HepG2 (cell line): ENCODE results near the gene TMEM143. TPM values are rescaled to one million over a fixed set of nuclear protein-coding genes. Genes with fewer than 3 reads are reported as not detected.

ENCODE experiments used
- CBX1 ChIP-seq: IDR thresholded peaks from one replicate; pipeline ENCODE4 v1.6.1; 2016; ENCODE audit warnings: antibody characterized with exemption, low read depth
- CHCHD3 ChIP-seq: sonication (generic); formaldehyde crosslinking; IDR thresholded peaks from 2 replicates; pipeline ENCODE4 v1.8.0; 2022; ENCODE audit warnings: mild to moderate bottlenecking, missing genetic modification reagents, moderate library complexity
- ESRRA ChIP-seq: sonication (generic); formaldehyde crosslinking; IDR thresholded peaks from 2 replicates; pipeline ENCODE4 v1.5.1; 2020; ENCODE audit warnings: mild to moderate bottlenecking, low read depth, missing genetic modification reagents
- GMEB2 ChIP-seq: IDR thresholded peaks from 2 replicates; pipeline ENCODE4 v1.6.1; 2016; ENCODE audit warnings: missing biosample characterization, missing genetic modification reagents, low read depth
- HNRNPH1 ChIP-seq: fragments of 200-400 bp; formaldehyde crosslinking; optimal IDR thresholded peaks from 2 replicates; pipeline ENCODE3; 2017; ENCODE audit warnings: mild to moderate bottlenecking, low read depth, low read length
- HNRNPK ChIP-seq: fragments of 200-400 bp; formaldehyde crosslinking; IDR thresholded peaks from 2 replicates; pipeline ENCODE4 v1.6.1; 2018; ENCODE audit warnings: low read length, low read depth, moderate library complexity, mild to moderate bottlenecking; ENCODE audit not compliant: poor library complexity, severe bottlenecking
- ISL2 ChIP-seq: sonication (generic); formaldehyde crosslinking; IDR thresholded peaks from 2 replicates; pipeline ENCODE4 v1.5.0; 2020; ENCODE audit warnings: missing genetic modification reagents
- ISX ChIP-seq: sonication (generic); formaldehyde crosslinking; conservative IDR thresholded peaks from 2 replicates; pipeline ENCODE4 v1.5.0; 2020; ENCODE audit warnings: missing genetic modification reagents
- KLF11 ChIP-seq: IDR thresholded peaks from 2 replicates; pipeline ENCODE4 v1.6.1; 2016; ENCODE audit warnings: missing compliant biosample characterization
- MAFG ChIP-seq: sonication (generic); formaldehyde crosslinking; IDR thresholded peaks from 2 replicates; pipeline ENCODE4 v1.5.1; 2020; ENCODE audit warnings: mild to moderate bottlenecking, missing genetic modification reagents
- MIXL1 ChIP-seq: IDR thresholded peaks from 2 replicates; pipeline ENCODE4 v1.6.1; 2016
- NFE2L1 ChIP-seq: sonication (generic); formaldehyde crosslinking; IDR thresholded peaks from 2 replicates; pipeline ENCODE4 v1.4.0; 2020; ENCODE audit warnings: missing genetic modification reagents, mild to moderate bottlenecking, borderline replicate concordance
- NR0B2 ChIP-seq: sonication (generic); formaldehyde crosslinking; IDR thresholded peaks from 2 replicates; pipeline ENCODE4 v1.4.0; 2020; ENCODE audit warnings: mild to moderate bottlenecking, missing genetic modification reagents
- POGZ ChIP-seq: sonication (generic); formaldehyde crosslinking; IDR thresholded peaks from 2 replicates; pipeline ENCODE4 v1.4.0; 2020; ENCODE audit warnings: mild to moderate bottlenecking, missing genetic modification reagents
- RARA ChIP-seq: IDR thresholded peaks from 2 replicates; pipeline ENCODE4 v1.6.1; 2016; ENCODE audit warnings: missing genetic modification reagents, missing compliant biosample characterization
- RARG ChIP-seq: sonication (generic); formaldehyde crosslinking; IDR thresholded peaks from 2 replicates; pipeline ENCODE4 v1.4.0; 2020; ENCODE audit warnings: low read depth, mild to moderate bottlenecking, missing genetic modification reagents
- SRSF4 ChIP-seq: fragments of 200-400 bp; formaldehyde crosslinking; IDR thresholded peaks from one replicate; pipeline ENCODE4 v1.6.1; 2018; ENCODE audit warnings: mild to moderate bottlenecking, low read depth, low read length, moderate library complexity; ENCODE audit not compliant: poor library complexity, severe bottlenecking
- TGIF2 ChIP-seq: IDR thresholded peaks from 2 replicates; pipeline ENCODE4 v1.6.1; 2016; ENCODE audit warnings: control low read depth, missing compliant biosample characterization
- TOE1 ChIP-seq: sonication (generic); formaldehyde crosslinking; IDR thresholded peaks from 2 replicates; pipeline ENCODE4 v1.4.0; 2020; ENCODE audit warnings: mild to moderate bottlenecking, missing genetic modification reagents
- ZC3H4 ChIP-seq: sonication (generic); formaldehyde crosslinking; IDR thresholded peaks from 2 replicates; pipeline ENCODE4 v1.4.0; 2020; ENCODE audit warnings: missing genetic modification reagents, borderline replicate concordance
- ZEB1 ChIP-seq: IDR thresholded peaks from 2 replicates; pipeline ENCODE4 v1.6.1; 2012; ENCODE audit warnings: mild to moderate bottlenecking, low read depth, inconsistent platforms; ENCODE audit not compliant: insufficient replicate concordance
- ZMAT3 ChIP-seq: sonication (generic); formaldehyde crosslinking; conservative IDR thresholded peaks from 2 replicates; pipeline ENCODE4 v1.7.0; 2021; ENCODE audit warnings: missing genetic modification reagents
- ZNF12 ChIP-seq: sonication (generic); formaldehyde crosslinking; IDR thresholded peaks from 2 replicates; pipeline ENCODE4 v1.5.0; 2020; ENCODE audit warnings: missing genetic modification reagents
- ZNF138 ChIP-seq: sonication (generic); formaldehyde crosslinking; IDR thresholded peaks from 2 replicates; pipeline ENCODE4 v1.5.0; 2020; ENCODE audit warnings: mild to moderate bottlenecking, low read depth, missing genetic modification reagents
- ZNF143 ChIP-seq: sonication (generic); formaldehyde crosslinking; IDR thresholded peaks from 2 replicates; pipeline ENCODE4 v1.4.0; 2020; ENCODE audit warnings: missing genetic modification reagents
- ZNF235 ChIP-seq: sonication (generic); formaldehyde crosslinking; IDR thresholded peaks from 2 replicates; pipeline ENCODE4 v1.8.1; 2023; ENCODE audit warnings: mild to moderate bottlenecking, missing genetic modification reagents, borderline replicate concordance
- ZNF251 ChIP-seq: sonication (generic); formaldehyde crosslinking; IDR thresholded peaks from 2 replicates; pipeline ENCODE4 v1.9.0; 2021; ENCODE audit warnings: mild to moderate bottlenecking, missing genetic modification reagents
- ZNF580 ChIP-seq: IDR thresholded peaks from 2 replicates; pipeline ENCODE4 v1.6.1; 2016; ENCODE audit warnings: low read depth, borderline replicate concordance
- ZSCAN25 ChIP-seq: sonication (generic); formaldehyde crosslinking; IDR thresholded peaks from 2 replicates; pipeline ENCODE4 v1.8.0; 2022; ENCODE audit warnings: mild to moderate bottlenecking, missing genetic modification reagents
- polyA plus RNA-seq, 8 experiments: library from polyadenylated mRNA; depleted of rRNA in 3 of 8; stranded (reverse) in 7 of 8; unstranded in 1 of 8; fragments of >200 nt; fragmentation: Illumina TruSeq in 4 of 8; extraction: Trizol in 4 of 8; gene quantifications; 2 replicates each; pipeline versions ENCODE4 v1.2.1 to v1.2.3, GENCODE V29; 2011 to 2016; ENCODE audit warnings: low read depth in 4 of 8, missing spikeins in 1 of 8, mixed read lengths in 1 of 8; ENCODE audit not compliant: insufficient read depth in 1 of 8
- total RNA-seq, 5 experiments: library from RNA; depleted of rRNA; stranded (reverse); fragments of >200 nt; fragmentation: Illumina TruSeq; extraction: Trizol; gene quantifications; 2 replicates each; pipeline ENCODE4 v1.2.3, GENCODE V29; 2016; ENCODE audit warnings: low read depth in 1 of 5
- TF ChIP-seq, protein P1 (sequence below): sonication (generic); formaldehyde crosslinking; IDR thresholded peaks from 2 replicates; pipeline ENCODE4 v1.5.1; 2020; ENCODE audit warnings: mild to moderate bottlenecking, missing genetic modification reagents, moderate library complexity

TMEM143 gene
- total and polyA plus RNA-seq, 2 of the 13 experiments (the other 11 are each of a cell fraction or from before 2014, with no cell fraction given): 7.7 to 11.3 TPM

- TF ChIP-seq ZNF235 (CRISPR knock-in tag) (no peak), ZNF138 (CRISPR knock-in tag) (no peak), ZSCAN25 (CRISPR knock-in tag) (peak; percentile 83), HNRNPK (no peak), NFE2L1 (CRISPR knock-in tag) (0 out of 2 replicates have a peak, but pooled peaks have one; percentile 65), ZMAT3 (CRISPR knock-in tag) (0 out of 2 replicates have a peak, but pooled peaks have one; percentile 51), ZNF580 (CRISPR knock-in tag) (peak; percentile 90; the same call in 1 of the 2 replicates), ISL2 (peak; percentile 97), ZNF12 (CRISPR knock-in tag) (no peak), ZEB1 (no peak), ZNF251 (no peak), CBX1 (peak; percentile 34), ZC3H4 (CRISPR knock-in tag) (no peak), MIXL1 (peak; percentile 91), RARG (CRISPR knock-in tag) (no peak), TGIF2 (peak; percentile 79), MAFG (CRISPR knock-in tag) (peak; percentile 91), NR0B2 (CRISPR knock-in tag) (no peak), TOE1 (no peak), KLF11 (CRISPR knock-in tag) (no peak), HNRNPH1 (no peak), ZNF143 (CRISPR knock-in tag) (peak; percentile 55; the same call in 1 of the 2 replicates), RARA (peak; percentile 89), POGZ (CRISPR knock-in tag) (peak; percentile 58; the same call in 1 of the 2 replicates), SRSF4 (no peak), CHCHD3 (CRISPR knock-in tag) (no peak), ESRRA (CRISPR knock-in tag) (peak; percentile 95), ISX (CRISPR knock-in tag) (no peak), GMEB2 (CRISPR knock-in tag) (no peak)
- TF ChIP-seq, protein P1, sequence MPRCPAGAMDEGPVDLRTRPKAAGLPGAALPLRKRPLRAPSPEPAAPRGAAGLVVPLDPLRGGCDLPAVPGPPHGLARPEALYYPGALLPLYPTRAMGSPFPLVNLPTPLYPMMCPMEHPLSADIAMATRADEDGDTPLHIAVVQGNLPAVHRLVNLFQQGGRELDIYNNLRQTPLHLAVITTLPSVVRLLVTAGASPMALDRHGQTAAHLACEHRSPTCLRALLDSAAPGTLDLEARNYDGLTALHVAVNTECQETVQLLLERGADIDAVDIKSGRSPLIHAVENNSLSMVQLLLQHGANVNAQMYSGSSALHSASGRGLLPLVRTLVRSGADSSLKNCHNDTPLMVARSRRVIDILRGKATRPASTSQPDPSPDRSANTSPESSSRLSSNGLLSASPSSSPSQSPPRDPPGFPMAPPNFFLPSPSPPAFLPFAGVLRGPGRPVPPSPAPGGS (CRISPR knock-in tag): 0 out of 2 replicates have a peak, but pooled peaks have one; percentile 56
Measured at GRCh38 chr19:48354332-48354992, 9.3 kb downstream of the TMEM143 start (continued).
